HS-27A (cell line): ENCODE measurements around the gene TTC23L.
"Not testable (repeated sequence)": the region's sequence is repeated elsewhere in the genome, so short reads cannot be mapped to it uniquely, and the experiment has no call there.

Source experiments
- DNase-seq: peaks from one replicate; pipeline ENCODE4 v3.0.0-alpha.2; 2012; ENCODE audit warnings: low read depth, missing footprints

Gene TTC23L, protein sequence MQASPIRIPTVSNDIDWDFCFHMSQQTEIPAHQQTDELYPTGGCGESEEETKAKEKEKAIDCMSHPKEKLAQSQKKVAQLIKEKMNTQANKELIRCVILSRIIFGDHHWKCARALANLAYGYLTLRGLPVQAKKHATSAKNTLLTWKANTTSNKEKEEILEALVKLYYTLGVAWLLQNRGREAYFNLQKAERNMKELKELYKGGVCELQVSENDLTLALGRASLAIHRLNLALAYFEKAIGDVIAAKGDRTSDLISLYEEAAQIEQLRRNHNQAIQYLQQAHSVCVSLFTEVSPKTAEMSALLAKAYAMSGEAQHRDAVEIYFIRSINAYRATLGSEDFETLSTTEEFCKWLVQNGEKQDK

DNA sequence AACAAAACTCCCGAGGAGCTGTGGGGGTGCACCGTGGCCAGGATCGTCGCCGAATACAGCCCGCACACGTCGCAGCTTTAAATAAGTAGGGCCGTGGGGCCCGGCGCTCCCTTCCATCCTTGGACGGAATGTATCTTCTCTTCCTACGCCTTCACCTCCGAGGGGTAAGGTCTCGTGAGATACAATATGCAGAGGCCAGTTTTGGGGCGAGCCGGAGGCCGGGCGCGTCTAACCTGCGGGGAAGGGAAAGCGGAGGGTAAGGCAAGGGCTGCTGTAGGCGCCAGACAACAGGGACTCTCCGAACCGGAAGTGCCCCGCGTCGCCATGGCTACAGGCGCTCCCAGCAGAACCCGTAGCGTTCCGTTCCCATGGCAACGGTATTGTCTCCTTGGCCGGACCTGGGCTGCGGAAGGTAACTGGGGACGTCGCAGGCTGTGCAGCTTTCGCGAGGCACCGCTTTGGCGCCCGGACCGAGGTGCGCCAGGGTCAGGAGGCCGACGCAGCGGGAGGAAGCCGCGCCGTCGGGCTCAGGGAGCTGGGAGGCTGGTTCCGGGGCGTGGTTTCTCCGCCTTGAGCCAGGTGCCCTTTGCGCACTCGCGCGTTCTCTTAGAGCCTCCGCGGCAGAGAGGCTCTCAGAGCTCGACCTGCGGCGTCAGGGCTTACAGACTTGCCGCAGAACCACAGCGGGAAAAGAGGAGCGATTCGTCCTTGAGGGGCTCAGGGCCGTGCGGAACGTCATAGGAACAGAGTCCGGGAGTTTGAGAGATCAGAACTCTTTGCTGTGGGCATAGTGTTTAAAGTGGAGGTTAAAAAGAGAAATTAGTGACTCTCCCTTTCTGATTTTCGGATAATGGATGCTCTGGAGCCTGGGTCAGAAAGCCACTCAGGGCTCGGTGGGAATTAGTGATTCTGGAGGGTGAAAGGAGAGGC lies at the start of gene TTC23L:
TSS of gene TTC23L (plus strand) at position 380 of the 930 bp plus-strand sequence. CDS start 1,508 bp downstream, outside the sequence.
- peak; percentile 50 for DNase-seq

DNA sequence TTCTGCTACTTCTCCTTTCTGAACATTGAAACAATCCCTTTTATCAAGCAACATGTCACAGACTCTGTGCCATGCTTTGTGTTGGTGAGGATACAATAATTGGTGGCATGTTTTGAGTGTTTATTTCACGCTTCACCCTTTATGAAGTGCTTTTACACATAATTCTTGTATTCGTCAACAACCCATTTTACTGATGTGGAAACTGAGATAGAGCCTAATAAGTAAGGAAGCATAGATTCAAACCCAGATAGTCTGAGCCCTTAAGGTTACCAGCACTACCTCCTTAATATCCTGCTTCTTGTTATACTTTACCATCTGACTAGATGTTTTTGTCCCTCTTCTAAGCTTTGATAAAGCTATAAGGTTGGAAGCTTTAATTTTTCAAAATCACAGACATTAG lies 49.3 kb upstream of the TTC23L start:
- DNase-seq, result no peak

DNA sequence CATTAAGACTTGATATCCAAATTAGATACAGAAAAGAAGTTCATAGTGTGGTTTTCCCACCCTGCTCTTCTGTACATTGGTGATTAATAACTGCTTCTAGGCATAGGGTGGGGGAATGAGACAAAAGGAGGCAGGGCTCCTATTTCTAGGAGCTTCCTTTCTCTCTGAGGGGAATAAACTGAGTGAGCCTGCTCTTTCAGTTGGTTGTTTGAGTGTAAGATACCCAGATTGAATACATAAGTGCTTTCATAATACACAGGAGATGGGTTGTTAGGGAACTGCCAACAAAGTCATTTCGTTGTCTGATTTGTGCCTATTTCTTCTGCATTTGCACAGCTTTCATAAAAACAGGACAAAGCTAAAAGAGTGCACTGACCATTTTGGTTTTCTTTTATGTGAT lies 48.9 kb upstream of the TTC23L start:
- DNase-seq, result no peak

DNA sequence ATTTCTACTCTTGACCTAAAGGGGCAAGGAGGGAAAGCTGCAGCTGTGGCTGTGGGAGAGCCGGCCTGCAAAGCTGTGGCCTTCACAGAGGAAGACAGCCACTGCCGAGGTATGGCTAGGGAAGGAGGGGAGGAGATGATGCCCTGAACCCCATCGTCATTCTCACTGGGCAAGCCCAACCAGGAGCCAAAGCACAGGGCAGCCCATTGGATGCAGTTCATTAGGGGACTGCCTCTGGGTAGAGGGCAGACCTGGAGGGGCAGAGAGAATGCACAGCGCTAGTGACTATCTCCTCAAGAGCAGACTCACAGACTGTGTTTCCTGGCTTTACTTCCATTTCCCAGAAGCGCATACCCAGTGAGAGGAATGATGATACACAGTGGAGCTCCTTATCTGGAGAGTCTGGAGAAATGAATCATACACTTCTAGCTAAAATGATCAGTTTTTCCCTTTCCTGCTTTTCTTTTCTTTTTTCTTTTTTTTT lies 47.2 kb upstream of the TTC23L start:
- no peak for DNase-seq

DNA sequence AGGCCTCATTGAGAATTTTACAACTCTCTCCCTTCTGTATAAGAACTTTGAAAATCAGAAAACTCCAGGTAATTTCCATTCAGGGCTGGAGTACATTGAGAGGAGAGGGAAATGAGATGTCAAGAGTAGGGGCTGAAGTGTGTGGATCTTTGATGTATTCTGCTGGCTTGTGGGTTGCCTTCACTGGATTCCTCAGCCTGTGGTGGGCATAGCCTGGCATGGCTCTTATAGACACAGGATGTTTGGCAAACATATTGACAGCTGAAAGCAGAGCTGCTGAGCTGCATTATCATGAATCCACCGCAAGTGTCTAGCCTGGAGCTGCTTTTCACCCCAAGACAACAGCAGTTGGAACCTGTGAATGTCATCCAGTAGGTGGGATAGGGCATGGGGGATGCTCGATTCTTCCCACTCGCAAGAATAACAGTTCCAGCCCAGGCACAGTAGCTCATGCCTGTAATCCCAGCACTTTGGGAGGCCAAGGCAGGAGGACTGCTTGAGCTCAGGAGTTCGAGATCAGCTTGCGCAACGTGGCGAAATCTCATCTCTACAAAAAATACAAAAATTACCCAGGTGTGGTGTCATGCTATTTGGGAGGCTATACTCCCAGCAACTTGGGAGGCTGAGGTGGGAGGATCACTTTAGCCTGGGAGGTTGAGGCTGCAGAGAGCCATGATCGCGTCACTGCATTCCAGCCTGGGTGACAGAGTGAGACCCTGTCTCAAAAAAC lies 36.0 kb upstream of the TTC23L start:
- no peak for DNase-seq

DNA sequence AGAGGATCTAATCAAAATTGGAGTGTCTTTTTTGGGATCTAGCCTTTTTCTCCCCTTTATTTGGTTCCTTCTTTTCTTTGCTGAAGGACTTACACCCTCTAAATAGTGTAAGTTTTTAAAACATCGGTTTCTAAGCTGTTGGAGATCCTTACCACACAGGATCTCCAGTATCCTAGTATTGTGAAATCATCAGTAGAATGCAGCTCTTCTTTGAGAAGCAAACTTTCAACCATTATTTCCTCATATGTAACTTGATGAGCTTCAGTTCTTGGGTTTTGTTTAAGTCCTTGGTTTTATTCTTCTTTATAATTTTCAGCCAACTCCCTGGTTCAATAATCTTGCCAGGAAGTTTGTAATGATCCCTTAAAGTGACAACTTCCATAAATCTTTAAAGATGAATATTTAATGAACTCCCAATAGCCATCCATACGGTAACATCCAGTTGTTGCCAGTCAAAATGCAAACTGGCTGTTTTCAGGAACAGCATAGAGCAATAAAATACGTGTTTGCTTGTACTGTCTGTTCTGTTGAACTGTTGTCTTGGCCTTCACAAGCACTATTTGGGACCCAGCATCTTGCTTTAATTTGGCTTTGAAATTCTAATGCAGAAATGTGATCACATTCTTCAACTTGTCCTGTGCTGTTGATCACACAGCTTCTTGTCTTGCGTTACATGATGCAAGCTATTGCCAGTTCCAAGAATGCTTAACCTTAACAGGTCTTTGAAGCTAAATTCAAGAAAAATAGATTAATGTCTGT lies 34.8 kb upstream of the TTC23L start:
- DNase-seq, result no peak

DNA sequence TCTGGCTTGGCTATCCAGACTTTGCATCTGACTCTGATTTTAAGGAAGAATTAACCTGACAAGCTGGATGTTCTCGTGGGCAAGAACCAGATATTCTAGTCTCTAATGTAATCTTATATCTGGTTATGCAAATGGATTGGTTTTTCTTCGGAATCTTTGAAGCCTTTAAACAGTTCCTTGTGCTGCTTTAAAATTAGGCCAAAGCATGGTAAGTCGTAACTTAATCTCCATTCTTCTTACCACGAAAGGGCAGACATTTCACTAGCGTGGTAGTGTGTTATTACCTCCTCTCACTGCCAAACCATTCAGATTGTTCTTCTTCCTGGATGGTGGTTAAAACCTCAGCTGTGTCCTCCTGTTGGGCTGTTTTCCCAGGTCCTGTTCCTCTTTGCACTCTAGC lies 34.1 kb upstream of the TTC23L start:
- no peak for DNase-seq

DNA sequence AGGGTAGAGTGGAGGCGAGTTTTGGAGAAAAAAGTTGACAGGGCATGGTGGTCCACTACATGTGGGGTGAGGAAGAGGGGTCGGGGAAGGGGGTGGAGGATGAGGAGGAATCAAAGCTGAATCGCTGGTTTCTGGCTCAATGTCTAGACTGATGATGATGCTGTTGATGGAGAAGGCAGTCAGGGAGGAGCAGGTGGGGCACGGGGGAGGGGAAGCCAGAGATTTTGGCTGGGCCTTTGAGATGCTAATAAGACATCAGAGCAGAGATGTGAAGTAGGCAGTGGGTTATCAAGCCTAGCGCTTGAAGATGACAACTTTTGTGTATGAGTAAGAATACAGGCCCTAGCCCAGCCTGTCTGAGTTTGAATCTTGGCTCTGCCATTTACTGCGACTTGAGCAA lies 32.4 kb upstream of the TTC23L start:
- no peak for DNase-seq

DNA sequence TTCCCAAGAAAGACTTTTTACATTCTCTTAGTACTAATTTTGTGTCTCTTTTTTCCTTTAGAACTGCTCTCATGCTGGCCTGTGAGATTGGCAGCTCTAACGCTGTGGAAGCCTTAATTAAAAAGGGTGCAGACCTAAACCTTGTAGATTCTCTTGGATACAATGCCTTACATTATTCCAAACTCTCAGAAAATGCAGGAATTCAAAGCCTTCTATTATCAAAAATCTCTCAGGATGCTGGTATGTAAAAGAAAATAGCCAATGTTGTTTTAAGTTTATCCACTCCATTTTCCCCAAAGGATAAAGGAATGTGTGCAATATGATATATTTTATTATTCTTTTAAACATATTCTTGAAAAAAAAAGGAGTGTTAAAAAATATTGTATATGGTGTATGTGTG lies 27.3 kb upstream of the TTC23L start:
- DNase-seq, result peak; percentile 50

DNA sequence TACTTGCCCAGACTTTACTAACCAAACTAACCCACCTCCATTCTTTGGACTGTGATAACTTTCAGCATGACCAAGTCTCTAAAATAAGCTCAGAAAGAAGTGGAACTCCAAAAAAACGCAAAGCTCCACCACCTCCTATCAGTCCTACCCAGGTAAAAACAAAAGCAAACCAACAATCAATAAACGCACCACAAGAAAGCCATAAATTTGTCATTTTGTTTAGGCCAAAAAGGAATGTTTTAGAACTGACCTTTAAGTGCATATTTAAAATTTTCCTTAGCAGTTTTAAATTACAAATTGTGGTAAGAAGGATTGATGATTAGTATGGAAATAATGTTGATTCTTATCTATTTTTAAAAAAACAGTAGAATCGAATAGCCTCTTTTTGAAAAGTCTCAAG lies 25.5 kb upstream of the TTC23L start:
- DNase-seq, result no peak

DNA sequence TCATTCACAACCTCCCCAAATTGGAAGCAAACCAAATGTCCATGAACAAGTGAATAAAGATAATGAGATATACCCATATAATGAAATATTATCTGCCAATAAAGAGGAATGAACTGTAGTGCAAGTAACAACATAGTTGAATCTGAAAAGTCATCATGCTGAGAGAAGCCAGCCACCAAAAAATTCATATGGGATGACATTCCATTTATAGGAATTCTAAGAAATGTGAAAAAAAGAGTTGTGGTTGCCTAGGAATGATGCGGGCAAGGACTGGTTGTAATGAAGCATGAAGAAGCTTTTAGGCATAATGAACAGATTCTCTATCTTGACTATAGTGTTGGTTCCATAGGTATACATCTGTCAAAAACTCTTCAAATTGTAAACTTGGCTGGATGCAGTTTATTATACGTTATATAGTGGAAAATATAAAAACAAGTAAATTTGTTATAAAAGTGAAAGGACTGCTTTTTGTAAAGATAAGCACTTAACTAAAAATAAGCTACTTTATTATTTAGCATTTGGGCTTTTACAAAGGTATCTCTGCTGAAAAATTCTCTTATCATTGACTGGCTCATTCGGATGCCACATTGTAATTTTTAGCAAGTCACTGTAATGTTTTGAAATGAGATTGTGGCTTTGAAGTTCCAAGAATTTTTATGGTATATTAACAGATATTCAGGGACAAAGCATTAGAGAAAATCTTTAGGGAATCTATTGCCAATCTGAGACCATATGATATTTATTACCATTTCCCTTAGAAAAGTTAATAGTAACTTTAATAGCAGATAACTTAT lies 21.2 kb upstream of the TTC23L start:
- peak; percentile 59 for DNase-seq

DNA sequence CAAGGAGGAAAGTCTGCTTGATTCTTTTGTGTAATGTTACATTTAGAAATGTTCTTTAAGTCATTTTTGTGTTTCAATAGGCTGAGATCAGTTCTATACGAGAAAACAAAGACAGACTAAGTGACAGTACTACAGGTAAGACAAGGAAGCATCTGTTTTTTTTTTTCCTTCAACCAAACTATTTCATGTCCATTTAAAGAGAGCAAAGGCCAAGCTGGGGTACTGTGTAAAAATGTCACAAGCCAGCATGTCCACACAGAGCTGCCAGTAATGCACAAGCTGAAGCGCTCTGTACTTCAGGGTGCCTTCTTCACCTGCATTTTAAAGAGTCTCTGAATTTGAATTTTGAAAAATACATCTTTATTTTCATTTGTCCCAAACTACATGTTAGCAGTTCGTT lies 20.2 kb upstream of the TTC23L start:
- DNase-seq, result no peak

DNA sequence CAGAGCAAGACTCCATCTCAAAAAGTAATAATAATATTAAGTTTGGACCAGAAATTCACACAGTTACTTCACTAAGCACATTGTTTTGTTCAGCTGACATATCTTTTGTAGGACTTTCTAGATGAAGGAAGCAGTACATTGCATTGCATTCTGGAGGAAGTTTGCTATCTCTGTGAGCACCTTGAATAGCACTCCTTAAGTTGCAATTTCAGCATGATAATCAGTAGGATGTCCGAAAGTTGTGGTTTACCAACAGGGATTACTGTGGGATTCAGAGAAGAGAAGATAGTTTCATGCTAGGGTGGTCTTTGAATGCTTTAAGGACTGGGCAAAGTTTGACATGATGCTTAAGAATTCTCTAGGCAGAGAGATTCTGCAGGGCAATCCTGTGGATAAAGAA lies 18.4 kb upstream of the TTC23L start:
- no peak for DNase-seq

DNA sequence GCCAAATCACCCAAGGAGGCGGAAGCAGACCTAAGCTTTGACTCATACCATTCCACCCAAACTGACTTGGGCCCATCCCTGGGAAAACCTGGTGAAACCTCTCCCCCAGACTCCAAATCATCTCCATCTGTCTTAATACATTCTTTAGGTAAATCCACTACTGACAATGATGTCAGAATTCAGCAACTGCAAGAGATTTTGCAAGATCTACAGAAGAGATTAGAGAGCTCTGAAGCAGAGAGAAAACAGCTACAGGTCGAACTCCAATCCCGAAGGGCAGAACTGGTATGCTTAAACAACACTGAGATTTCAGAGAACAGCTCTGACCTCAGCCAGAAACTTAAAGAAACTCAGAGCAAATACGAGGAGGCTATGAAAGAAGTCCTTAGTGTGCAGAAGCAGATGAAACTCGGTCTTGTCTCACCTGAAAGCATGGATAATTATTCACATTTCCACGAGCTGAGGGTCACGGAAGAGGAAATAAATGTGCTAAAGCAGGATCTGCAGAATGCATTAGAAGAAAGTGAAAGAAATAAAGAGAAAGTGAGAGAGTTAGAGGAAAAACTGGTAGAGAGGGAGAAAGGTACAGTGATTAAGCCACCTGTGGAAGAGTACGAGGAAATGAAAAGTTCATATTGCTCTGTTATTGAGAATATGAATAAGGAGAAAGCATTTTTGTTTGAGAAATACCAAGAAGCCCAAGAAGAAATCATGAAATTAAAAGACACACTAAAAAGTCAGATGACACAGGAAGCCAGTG lies 15.8 kb upstream of the TTC23L start:
- no peak for DNase-seq

DNA sequence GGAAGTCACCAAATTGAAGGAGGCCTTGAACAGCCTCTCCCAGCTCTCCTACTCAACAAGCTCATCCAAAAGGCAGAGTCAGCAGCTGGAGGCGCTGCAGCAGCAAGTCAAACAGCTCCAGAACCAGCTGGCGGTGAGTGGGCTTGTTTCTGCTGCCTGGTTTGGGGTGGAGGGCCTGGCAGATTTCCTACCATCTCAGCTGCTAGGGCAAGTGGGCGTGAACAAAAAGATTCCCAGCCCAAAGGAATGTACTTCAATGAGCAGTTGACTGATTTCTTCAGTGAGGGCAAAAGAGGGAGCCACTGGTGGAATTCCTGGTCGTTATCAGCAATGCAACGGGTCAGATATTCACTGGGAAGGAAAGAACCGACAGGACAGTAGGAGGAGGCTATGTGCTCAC lies 12.6 kb upstream of the TTC23L start:
- no peak for DNase-seq

DNA sequence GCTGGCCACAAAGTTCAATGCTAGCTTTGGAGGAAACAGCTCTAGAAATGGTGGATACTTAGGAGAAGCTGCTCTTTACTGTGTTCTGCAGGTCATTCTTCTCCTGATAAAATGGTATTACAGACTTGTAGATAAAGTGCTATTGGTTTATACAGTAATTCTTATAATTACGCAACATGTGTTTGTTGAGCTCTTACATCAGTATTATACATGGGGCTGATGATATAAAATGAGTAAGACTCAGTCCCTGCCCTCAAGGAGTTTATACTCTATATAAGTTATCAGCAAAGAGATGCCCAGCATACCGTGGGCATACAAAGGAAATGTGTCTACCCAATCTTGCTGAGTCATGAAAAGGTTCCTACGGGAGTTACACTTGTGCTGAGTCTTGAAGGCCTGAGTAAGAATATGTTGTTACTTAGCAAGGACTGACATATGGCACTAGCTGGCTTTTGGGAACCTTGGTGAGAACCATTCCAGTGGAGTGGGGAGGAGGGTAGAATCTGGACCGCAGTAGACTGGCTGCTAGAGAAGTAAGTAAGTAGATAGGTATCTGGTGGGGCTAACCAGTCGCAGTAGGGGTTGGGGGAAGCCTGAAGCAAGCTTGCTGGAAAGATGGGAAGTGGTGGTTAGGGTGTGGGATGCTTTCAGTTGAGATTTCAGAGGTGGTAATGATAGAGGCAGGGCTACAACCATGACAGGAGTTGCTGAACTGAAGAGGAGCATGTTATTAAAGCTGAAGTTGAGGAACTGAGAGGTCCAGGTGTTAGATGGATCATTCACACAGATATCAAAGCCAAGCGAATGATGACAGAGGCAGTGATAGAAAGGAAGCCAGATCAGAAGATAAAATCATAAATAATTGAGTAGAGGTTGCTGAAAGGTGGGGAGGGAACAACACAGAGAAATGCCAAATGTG lies 11.1 kb upstream of the TTC23L start:
- DNase-seq, result no peak

DNA sequence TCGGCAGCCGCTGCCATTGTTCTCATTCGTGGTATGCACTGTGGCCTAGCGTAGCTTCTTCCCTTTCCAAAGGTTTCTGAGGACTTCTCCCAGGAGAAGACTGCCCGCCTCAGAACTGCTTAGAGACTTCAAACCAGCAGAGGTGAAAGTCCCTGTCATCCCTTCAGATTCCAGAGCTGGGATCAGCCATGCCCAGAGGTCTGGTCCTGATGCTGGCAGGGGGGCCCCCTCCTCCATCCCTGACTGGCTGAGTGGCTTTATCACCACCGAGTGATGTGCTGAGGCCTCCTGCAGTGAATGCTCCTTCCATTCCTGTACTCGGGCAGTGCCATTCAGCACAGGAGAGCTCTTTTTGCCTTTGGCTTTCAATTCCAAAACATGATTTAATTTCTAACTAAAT lies 8.1 kb upstream of the TTC23L start:
- not testable (repeated sequence) for DNase-seq

DNA sequence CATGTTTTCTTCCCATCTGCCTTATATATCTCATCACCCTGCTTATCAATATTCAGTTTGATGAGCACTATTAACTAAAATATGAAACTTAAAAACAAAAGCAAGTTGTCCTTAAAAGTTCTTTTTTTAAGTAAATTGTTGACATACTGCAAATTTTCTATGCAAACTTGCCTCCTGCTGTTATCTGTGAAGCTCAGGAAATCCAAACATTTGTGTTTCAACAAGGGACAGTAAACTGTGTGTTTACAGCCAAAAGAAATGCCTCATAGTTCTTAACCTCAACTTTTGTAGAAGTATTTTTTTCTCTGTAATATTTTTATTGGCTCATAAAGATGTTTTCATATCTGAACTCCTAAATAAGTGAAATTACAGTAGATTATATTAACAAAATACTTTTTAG lies 7.7 kb upstream of the TTC23L start:
- no peak for DNase-seq

DNA sequence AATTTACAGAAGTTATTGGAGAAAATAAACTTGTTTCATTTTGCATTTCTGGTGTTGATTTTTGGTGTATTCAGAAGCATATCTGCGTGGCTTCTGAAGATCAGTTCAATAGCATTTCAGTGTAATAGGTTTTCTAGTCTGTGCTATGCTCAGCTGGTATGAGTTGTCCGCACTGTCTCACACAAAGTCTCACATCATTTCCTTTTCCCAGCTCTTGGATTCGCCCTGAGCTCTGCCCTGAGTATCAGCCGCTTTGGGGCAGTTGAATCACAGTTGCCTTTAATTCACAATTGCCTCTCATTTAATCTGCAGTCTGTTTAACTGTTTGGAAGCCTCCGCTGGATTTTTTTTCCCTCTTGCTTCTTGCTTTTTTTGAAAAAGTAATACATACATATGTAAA lies 6.4 kb upstream of the TTC23L start:
- no peak for DNase-seq
